ENCODE results near the gene TBC1D22A. TPM values are rescaled to one million over a fixed set of nuclear protein-coding genes. Genes with fewer than 3 reads are reported as not detected.

TBC1D22A gene
- total and polyA plus RNA-seq, 2 experiments from 2014 or later, result 9.6 to 13.3 TPM

DNA sequence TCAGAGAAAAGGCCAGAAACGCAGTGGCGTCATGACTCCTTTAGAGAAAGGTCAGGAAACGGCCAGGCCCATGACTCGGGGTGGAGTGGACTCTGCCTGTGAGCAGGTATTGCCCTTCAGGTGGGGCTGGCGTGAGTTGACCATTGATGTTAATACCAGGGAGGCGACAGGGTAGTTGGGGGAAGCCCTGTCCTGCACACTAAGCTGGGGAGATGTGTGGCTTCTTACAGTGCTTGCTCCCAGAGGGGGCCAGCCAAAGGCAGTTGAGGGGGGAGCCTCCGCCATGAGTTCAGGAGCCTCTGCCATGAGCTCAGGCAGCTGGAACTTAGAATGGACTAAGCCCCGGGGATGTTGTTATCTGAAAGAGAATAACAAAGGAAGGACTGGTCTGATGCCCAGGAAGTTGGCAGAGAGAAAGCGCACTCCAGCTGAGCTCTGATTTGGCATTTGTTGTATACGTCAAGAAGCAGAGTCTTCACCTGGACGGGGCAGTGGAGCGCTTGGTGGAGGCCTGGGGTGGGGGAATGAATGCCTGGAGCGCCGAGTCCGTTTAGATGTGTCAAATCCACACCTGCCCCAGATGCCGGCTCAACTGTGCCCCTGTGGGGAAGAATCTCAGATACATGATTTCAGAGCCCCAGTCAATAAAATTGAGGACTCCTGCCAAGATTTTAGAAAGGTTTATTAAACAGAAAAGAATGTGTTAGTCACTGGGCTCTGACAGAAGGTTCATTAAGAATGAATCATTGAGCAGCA is 222.5 kb downstream of the TBC1D22A start (continued):
- TF ChIP-seq, protein P1, sequence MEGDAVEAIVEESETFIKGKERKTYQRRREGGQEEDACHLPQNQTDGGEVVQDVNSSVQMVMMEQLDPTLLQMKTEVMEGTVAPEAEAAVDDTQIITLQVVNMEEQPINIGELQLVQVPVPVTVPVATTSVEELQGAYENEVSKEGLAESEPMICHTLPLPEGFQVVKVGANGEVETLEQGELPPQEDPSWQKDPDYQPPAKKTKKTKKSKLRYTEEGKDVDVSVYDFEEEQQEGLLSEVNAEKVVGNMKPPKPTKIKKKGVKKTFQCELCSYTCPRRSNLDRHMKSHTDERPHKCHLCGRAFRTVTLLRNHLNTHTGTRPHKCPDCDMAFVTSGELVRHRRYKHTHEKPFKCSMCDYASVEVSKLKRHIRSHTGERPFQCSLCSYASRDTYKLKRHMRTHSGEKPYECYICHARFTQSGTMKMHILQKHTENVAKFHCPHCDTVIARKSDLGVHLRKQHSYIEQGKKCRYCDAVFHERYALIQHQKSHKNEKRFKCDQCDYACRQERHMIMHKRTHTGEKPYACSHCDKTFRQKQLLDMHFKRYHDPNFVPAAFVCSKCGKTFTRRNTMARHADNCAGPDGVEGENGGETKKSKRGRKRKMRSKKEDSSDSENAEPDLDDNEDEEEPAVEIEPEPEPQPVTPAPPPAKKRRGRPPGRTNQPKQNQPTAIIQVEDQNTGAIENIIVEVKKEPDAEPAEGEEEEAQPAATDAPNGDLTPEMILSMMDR (conservative IDR thresholded peaks at IDR 0.05; ENCODE audit: low read depth in 2 of 2), result no peak

GRCh38 chr22:46985507-46985882 is 223.0 kb downstream of the TBC1D22A start:
- Histone ChIP-seq H3K27me3 (ENCODE audit: insufficient read depth) (no peaks in the 10 kb centered on the region), H3K4me2 (no peak overlapping the region), H3K9me2 (ENCODE audit: insufficient read depth) (no peaks in the 10 kb centered on the region), H3F3A (replicated peaks; ENCODE audit: low read depth) (no peaks in the 10 kb centered on the region), H3K4me1 (ENCODE audit: insufficient read depth) (no peaks in the 10 kb centered on the region), H3K27ac (ENCODE audit: low read depth) (no peak overlapping the region), H3K36me3 (ENCODE audit: insufficient read depth) (no peaks in the 10 kb centered on the region), H2AFZ (no peak overlapping the region), H3K79me2 (replicated peaks; ENCODE audit: insufficient read depth) (no peaks in the 10 kb centered on the region), H4K20me1 (replicated peaks; ENCODE audit: insufficient read depth) (no peaks in the 10 kb centered on the region; the same call in none of the 2 replicates), H3K4me3 (no peak overlapping the region)
- Mint-ChIP-seq H3K27me3 (ENCODE audit: insufficient read depth, low read depth, poor library complexity) (no peaks in the 10 kb centered on the region), H3K36me3 (ENCODE audit: low read depth) (no peaks in the 10 kb centered on the region), H3K9me3 (no peaks in the 10 kb centered on the region), H3K27ac (no peak overlapping the region), H3K4me3 (no peak overlapping the region), H3K4me1 (peaks cover 6% of the 10 kb centered on the region)
- DNase-seq (ENCODE audit: low spot score) (no peak), ATAC-seq (no peak)
- TF ChIP-seq STAT1 (IDR thresholded peaks at IDR 0.05; ENCODE audit: unreplicated experiment) (no peak), REST (IDR thresholded peaks at IDR 0.05; ENCODE audit: unreplicated experiment) (no peak), EZH2phosphoT487 (IDR thresholded peaks at IDR 0.05; ENCODE audit: unreplicated experiment) (no peak), NANOG (IDR thresholded peaks at IDR 0.05; ENCODE audit: borderline replicate concordance) (no peak), ZNF331 (CRISPR knock-in tag; IDR thresholded peaks at IDR 0.05; ENCODE audit: low read depth) (no peak), JUNB (IDR thresholded peaks at IDR 0.05; ENCODE audit: unreplicated experiment) (no peak), POLR2AphosphoS5 (IDR thresholded peaks at IDR 0.05; ENCODE audit: low read depth) (no peak)
- TF ChIP-seq, protein P1 (conservative IDR thresholded peaks at IDR 0.05; ENCODE audit: low read depth in 2 of 2), result no peak
- TF ChIP-seq, protein P2, sequence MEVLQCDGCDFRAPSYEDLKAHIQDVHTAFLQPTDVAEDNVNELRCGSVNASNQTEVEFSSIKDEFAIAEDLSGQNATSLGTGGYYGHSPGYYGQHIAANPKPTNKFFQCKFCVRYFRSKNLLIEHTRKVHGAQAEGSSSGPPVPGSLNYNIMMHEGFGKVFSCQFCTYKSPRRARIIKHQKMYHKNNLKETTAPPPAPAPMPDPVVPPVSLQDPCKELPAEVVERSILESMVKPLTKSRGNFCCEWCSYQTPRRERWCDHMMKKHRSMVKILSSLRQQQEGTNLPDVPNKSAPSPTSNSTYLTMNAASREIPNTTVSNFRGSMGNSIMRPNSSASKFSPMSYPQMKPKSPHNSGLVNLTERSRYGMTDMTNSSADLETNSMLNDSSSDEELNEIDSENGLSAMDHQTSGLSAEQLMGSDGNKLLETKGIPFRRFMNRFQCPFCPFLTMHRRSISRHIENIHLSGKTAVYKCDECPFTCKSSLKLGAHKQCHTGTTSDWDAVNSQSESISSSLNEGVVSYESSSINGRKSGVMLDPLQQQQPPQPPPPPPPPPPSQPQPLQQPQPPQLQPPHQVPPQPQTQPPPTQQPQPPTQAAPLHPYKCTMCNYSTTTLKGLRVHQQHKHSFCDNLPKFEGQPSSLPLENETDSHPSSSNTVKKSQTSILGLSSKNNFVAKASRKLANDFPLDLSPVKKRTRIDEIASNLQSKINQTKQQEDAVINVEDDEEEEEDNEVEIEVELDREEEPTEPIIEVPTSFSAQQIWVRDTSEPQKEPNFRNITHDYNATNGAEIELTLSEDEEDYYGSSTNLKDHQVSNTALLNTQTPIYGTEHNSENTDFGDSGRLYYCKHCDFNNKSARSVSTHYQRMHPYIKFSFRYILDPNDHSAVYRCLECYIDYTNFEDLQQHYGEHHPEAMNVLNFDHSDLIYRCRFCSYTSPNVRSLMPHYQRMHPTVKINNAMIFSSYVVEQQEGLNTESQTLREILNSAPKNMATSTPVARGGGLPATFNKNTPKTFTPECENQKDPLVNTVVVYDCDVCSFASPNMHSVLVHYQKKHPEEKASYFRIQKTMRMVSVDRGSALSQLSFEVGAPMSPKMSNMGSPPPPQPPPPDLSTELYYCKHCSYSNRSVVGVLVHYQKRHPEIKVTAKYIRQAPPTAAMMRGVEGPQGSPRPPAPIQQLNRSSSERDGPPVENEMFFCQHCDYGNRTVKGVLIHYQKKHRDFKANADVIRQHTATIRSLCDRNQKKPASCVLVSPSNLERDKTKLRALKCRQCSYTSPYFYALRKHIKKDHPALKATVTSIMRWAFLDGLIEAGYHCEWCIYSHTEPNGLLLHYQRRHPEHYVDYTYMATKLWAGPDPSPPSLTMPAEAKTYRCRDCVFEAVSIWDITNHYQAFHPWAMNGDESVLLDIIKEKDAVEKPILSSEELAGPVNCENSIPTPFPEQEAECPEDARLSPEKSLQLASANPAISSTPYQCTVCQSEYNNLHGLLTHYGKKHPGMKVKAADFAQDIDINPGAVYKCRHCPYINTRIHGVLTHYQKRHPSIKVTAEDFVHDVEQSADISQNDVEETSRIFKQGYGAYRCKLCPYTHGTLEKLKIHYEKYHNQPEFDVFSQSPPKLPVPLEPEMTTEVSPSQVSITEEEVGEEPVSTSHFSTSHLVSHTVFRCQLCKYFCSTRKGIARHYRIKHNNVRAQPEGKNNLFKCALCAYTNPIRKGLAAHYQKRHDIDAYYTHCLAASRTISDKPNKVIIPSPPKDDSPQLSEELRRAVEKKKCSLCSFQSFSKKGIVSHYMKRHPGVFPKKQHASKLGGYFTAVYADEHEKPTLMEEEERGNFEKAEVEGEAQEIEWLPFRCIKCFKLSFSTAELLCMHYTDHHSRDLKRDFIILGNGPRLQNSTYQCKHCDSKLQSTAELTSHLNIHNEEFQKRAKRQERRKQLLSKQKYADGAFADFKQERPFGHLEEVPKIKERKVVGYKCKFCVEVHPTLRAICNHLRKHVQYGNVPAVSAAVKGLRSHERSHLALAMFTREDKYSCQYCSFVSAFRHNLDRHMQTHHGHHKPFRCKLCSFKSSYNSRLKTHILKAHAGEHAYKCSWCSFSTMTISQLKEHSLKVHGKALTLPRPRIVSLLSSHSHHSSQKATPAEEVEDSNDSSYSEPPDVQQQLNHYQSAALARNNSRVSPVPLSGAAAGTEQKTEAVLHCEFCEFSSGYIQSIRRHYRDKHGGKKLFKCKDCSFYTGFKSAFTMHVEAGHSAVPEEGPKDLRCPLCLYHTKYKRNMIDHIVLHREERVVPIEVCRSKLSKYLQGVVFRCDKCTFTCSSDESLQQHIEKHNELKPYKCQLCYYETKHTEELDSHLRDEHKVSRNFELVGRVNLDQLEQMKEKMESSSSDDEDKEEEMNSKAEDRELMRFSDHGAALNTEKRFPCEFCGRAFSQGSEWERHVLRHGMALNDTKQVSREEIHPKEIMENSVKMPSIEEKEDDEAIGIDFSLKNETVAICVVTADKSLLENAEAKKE (CRISPR knock-in tag; IDR thresholded peaks at IDR 0.05), result no peak
